ENCODE measurements around the gene BABAM1. TPM values are rescaled to one million over a fixed set of nuclear protein-coding genes. Genes with fewer than 3 reads are reported as not detected.
"Not testable (repeated sequence)": the region's sequence is repeated elsewhere in the genome, so short reads cannot be mapped to it uniquely, and the experiment has no call there.

The BABAM1 gene
- total RNA-seq, 1 donor from 2014 or later = 126 TPM

- DNase-seq (ENCODE audit: low read depth, low spot score) = no peak
Observed at GRCh38 chr19:17268754-17269153, 1.5 kb downstream of the BABAM1 start.

- not testable (repeated sequence) for DNase-seq (ENCODE audit: low read depth, low spot score)
Observed at GRCh38 chr19:17274892-17275291, 7.6 kb downstream of the BABAM1 start.

DNA sequence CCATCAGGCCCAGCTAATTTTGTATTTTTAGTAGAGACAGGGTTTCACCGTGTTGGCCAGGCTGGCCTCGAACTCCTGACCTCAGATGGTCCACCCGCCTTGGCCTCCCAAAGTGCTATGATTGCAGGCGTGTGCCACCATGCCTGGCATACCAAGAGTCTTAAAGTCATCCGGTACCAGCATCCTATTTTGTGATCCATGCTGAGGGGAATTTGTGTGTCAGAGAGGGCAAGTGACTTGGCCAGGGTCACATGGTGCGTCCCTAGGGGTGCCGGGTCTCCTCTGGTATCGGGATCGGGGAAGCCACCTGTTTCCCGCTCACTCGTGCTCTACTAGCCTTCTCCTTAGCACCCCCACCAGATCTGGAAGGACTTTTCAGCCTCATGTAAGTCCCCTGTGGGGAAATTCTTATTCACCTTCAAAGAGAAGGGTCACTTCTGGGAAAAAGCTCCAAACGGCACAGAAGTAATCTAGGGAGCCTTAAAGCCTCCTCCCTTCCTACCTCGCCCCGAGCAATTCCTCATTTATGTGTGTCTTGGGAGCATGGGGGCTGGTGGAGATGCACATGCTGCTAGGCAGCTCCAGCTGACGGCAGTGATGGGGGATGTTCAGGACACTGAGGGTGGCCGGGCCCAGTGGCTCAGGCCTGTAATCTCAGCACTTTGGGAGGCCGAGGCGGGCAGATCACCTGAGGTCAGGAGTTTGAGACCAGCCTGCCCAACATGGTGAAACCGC, 8.4 kb downstream of the BABAM1 start:
- no peak for DNase-seq (ENCODE audit: low read depth, low spot score)

DNA sequence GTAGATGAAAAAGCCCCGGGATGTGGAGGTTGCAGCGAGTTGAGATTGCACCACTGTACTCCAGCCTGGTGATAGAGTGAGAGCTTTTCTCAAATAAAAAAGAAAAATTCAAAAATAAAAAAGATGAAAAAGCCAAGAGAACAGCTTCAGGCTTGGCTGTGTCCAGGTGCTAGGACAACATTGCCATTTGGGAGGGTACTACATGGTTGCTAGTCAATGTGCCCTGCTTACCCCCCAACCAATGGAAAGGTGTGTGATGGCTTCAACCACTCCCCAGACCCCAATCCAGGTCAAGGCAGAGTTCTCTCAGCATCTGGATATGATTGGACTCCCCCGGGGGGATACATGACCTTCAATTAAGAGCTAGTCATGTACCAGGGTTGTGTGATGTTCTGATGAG, 12.2 kb downstream of the BABAM1 start:
- DNase-seq (ENCODE audit: low read depth, low spot score) = no peak

- no peak for DNase-seq (ENCODE audit: low read depth, low spot score)
Observed at GRCh38 chr19:17281391-17282304, 14.4 kb downstream of the BABAM1 start, which contains the start of gene ANKLE1. ANKLE1 (plus strand) TSS chr19:17281901; CDS start chr19:17281921, 20 bp downstream.

DNA sequence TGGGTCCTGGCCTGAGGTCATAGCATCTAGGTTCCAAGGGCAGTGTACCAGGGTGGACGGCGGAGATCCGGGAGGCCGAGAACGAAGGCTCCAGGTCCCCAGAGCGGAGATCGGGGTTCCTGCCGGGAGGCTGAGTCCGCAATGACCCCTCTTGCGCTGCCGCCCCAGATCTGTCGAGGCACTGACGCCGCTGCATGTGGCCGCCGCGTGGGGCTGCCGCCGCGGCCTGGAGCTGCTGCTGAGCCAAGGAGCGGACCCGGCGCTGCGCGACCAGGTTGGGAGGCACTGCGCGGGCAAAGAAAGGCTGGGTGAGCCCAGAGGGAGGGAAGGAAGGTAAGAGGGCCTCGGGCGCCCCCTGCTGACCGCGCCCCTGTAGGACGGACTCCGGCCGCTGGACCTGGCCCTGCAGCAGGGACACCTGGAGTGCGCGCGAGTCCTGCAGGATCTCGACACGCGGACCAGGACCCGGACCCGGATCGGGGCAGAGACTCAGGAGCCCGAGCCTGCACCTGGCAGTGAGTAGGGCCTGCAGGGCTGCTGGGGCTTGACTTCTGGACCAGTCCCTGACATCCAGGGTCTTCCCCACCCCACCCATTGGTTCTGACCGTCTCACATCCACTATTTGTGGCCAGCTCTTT, 15.4 kb downstream of the BABAM1 start:
- DNase-seq (ENCODE audit: low read depth, low spot score) = peak; percentile 50

DNA sequence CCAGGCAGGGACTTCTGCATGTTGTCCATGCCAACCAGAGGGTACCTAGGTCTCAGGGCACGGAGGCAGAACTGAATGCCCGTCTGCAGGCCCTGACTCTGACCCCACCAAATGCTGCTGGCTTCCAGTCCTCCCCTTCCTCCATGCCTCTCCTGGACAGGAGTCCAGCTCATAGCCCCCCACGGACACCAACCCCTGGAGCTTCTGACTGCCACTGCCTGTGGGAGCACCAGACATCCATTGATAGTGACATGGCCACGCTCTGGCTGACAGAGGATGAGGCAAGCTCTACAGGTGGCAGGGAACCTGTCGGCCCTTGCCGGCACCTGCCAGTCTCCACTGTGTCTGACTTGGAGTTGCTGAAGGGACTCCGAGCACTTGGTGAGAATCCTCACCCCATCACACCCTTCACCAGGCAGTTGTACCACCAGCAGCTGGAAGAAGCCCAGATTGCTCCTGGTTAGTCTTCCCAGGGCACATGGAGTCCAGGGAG, 16.3 kb downstream of the BABAM1 start:
- no peak for DNase-seq (ENCODE audit: low read depth, low spot score)

DNA sequence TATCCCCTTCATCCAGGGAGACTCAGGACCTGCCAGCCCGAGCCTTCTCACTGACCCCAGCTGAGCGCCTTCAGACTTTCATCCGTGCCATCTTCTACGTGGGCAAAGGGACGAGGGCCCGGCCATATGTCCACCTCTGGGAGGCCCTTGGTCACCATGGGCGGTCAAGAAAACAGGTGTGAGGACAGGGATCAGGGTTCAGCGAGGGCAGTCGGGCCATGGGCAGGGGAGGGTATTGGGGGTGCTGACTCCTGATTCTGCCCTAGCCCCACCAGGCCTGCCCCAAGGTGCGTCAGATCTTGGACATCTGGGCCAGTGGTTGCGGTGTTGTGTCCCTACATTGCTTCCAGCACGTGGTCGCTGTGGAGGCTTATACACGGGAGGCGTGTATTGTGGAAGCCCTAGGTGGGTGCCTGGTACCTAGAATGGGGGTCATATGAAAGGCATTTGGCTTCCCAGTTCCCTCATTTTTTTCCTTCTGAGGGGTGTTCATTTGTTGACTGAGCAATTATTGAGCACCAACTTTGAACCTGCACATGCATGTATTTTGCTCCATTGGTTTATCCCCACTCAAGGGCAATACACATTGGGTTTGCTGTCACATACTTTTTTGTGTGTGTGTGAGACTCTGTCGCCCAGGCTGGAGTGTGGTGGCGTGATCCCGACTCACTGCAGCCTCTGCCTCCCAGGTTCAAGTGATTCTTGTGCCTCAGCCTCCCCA, 18.3 kb downstream of the BABAM1 start:
- no peak for DNase-seq (ENCODE audit: low read depth, low spot score)

- no peak for DNase-seq (ENCODE audit: low read depth, low spot score)
Observed at GRCh38 chr19:17286263-17286662, 19.0 kb downstream of the BABAM1 start.

DNA sequence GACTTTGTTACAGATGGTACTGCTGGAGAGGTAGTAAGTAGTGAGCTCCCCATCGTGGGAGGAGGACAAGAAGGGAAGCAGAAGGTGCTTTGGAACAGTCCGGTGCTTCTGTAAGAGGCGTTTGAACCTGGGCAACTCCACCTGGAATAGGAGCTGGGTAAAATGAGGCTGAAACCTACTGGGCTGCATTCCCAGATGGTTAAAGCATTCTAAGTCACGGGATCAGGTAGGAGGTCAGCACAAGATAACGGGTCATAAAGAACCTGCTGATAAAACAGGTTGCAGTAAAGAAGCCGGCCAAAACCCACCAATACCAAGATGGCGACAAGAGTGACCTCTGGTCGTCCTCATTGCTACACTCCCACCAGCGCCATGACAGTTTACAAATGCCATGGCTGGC, 19.5 kb downstream of the BABAM1 start:
- no peak for DNase-seq (ENCODE audit: low read depth, low spot score)

DNA sequence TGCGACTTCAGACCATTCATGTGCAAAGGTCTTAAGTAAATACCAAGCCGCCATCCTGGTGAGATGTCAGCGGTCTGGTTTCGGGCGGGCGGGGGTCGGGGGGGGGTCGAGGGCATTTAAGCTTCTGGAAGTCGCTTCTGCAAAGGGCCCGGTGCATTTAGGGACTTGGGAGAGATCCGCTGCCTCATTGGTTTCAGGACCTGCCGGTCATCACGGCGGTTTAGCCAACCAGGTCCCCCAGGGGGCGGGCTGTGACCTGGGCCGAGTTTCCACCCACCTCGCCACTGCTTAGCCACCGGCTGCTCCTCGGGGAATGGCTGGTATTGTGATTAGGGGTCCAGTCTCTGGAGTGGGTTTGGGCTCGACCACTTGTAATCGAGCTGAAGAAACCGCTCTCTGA, 22.2 kb downstream of the BABAM1 start:
- peak; percentile 60 for DNase-seq (ENCODE audit: low read depth, low spot score)

DNA sequence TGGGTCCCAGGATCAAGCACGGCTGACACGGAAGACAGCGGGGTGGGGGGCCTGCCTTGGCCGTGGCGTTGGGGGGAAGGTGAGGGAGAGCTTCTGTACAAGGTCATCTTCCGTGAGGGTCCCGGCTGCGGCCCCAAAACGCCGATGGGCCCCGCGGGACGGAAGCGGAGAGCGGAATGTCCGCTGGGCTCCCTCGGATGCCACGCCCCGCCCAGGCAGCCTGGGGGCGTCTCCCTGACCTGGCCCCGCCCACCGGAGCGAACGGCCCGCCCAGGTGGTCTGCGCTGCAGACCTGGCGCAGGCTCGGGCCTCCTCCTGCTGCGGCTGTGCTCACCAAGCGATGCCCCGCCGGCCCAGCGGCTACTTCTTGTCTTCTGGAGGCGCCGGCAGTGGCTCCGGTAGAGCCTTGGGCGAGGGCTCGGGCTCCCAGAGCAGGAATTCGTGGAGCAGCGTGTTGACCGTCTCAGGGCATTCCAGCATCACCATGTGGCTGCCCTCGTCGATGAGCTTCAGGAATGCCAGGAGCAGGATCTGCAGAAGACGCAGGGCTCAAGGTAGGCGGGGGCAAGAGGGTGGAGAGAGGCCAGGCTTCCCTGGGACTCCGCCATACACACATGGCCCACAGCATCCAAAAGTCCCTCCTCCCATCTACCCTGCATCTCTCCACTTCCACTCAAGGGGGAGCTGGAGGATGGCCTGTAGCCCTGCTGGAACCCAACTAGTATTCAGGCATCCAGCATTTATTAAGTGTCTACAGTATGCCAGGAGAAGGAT, 25.2 kb downstream of the BABAM1 start:
- peak; percentile 69 for DNase-seq (ENCODE audit: low read depth, low spot score)

- DNase-seq (ENCODE audit: low read depth, low spot score) = no peak
Observed at GRCh38 chr19:17293605-17294004, 26.4 kb downstream of the BABAM1 start.

GRCh38 chr19:17294051-17294891, 27.0 kb downstream of the BABAM1 start:
- DNase-seq (ENCODE audit: low read depth, low spot score) = no peak

DNA sequence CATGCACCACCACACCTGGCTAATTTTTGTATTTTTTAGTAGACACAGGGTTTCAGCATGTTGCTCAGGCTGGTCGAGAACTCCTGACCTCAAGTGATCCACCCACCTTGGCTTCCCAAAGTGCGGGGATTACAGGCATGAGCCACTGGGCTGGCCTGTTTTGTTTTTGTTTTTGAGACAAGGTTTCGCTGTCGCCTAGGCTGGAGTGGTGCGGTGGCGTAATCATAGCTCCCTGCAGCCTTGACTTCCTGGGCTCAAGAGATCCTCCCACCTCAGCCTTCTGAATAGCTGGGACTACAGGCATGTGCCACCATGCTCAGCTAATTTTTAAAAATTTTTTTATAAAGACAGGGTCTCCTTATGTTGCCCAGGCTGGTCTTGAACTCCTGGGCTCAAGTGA, 28.3 kb downstream of the BABAM1 start:
- DNase-seq (ENCODE audit: low read depth, low spot score) = not testable (repeated sequence)

DNA sequence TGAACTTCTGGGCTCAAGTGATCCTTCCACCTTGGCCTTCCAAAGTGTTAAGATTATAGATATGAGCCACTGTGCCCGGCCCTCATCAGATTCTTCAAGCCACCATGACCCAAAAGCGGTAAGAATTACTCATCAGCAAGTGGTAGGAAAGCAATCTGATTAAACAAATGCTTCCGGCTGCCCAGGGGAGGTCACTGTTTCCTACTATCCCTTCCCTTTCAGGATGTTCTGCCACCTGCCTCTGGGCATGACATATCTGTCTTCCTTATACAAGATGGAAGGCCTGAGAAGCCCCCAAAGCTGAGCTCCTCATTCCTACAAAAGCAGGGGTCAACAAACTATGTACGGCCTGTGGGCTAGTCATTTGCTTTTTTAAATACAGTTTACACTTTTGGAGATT, 29.0 kb downstream of the BABAM1 start:
- DNase-seq (ENCODE audit: low read depth, low spot score) = peak; percentile 45

GRCh38 chr19:17296976-17297375, 29.7 kb downstream of the BABAM1 start:
- DNase-seq (ENCODE audit: low read depth, low spot score) = no peak

GRCh38 chr19:17300992-17301619, 33.9 kb downstream of the BABAM1 start:
- no peak for DNase-seq (ENCODE audit: low read depth, low spot score)
